CD4-positive, alpha-beta T cell treated with Interleukin-15 for 1 hour (primary cell): ENCODE data around the gene CEACAM3.

ENCODE experiments used
- DNase-seq: peaks from one replicate; pipeline ENCODE4 v3.0.0-alpha.2; 2020

Gene CEACAM3

DNA sequence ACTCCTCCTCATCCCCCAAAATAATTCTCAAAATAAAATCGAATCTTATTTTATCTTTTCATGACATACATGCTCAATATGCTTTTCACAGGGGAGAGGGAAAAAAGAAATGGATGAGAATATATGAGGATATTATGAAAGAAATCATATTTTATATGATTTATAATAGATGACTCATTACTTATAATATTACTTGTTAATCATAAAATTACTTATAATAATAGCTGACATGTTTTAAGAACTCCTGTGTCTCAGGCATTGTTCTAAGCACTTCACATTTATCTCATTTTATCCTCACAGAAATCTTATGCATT, 3.0 kb upstream of the CEACAM3 start:
- no peak for DNase-seq

DNA sequence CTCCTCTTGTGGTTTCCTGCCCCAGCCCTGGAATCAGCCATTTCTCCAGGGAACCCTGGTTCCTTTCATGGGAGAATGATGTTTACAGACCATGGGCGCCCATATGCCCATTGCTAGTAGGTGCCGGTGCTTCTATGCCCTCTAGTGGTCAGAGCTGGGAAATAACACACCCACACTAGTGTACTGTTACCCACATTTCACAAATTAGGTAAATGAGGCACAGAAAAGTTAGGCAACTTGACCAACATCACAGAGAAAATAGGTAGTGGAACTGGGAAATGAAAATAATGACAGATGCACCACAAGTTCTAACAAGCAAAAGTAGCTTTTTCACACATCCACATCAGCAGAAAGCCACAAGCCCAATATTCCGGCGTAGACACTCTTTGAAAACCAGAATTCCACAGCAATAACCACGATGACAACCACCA, 1.3 kb upstream of the CEACAM3 start:
- DNase-seq, result peak; percentile 57

DNA sequence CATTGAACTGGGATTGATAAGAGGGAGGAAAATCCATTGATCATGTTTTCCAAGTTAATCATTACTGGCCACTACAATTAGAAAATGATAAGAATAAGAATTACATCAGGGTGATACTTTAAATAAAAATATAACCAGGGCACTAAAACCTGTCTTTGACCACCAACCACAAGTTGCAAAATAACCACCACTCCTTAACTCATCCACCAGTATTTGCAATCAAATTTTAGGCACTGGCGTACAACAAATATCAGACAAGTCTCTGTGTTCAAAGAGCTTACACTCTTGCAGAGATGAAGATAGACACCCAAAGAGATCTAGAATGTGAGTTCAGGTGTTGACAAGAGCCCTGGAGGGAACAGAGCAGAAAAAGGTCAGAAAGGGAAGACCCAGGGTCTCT, 514 bp downstream of the CEACAM3 start:
- DNase-seq, result no peak

DNA sequence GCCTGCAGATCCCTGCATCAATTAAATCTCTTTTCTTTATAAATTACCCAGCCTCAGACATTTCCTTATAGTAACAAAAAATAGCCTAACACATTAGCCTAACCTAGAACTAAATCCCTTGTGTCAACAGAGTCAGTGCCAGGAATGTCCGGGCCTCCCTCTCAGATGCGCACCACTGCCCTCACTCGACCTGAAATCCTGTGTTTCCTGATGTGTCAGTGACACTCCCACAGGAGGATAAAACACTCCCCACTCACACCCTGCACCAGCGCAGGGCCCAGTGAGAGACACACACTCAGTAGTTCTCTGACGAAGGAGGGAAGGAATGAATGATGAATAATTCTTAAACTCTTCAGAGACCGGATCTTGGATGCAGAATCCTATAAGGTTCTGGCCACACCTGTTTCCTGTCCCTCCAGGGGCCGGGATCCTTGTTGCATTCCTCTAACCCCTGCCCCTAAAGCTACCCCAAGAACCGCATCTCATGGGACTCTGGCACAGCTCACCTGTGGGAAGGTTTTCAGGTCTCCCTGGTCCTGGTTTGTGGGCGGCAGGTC, 3.1 kb downstream of the CEACAM3 start:
- no peak for DNase-seq

DNA sequence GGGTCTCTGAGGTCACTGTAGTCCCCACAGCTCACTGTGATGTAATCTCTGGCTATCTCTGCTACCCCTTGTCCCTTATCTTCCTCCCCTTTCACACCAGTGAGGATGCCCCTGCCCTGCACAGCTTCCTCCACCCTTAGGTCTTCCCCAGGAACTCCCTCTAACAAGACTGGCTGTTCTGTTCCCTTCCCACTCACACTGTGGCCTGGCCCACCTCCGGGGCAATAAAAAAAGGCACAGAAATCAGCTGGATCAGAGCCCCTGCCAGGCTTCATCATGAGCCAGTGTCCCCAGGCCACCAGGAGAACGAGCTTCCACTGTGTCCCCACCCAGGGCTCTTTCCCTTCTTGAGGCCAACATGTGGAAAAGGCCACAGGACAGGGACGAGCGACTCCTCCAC, 4.6 kb downstream of the CEACAM3 start:
- no peak for DNase-seq

DNA sequence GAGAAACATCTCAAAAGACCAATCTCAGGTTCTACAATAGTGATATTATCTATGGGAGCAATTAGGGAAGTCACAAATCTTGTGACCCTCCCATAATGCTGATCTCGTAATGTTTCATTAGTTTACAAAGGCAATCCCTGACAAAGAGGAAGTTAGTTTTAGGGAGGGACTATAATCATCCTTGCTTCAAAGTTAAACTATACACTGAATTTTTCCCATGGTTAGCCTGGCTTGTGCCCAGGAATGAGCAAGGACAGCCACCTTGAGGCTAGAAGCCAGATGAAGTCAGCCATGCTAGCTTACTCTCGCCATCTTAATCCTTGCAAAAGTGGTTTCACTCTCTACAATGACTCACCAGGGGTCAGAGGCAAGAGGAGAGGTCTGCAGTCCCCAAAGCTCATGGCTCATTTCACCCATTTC, 5.4 kb downstream of the CEACAM3 start:
- no peak for DNase-seq

DNA sequence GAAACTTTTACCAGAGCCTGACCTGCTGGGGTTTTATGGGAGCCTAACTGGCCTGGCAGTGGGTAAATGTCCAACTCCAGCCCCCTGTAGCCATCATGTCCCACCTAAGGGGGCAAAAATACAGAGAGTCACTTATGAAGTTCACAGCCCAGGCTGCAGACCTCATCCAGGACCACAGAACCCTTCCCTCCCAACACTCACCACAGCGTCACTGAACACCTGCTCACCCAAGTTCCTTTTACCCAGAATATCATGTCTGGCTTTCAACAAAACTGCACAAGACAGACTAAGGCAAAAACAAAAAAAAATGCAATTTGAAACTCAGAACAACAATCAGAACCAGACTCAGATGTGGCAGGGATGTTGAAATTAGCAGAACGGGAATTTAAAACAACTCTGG, 6.4 kb downstream of the CEACAM3 start:
- DNase-seq, result no peak

DNA sequence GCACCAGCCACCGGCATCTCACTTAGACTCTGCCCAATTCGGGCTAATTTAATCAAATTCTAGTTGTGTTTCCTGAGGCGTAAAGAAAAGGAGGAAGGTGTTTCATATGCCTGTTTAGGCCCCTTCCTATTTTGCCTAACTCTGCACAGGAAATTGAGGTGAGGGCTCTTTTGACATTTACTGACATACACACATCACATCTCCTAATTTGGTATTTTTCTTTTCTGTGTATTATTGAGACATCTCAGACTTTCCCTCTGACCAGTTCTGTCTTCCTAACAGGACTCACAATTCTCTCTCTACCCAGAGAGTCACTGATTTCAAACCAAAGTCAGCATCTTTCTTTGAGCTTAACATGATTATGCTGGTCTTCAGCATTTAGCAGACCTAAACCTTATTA, 7.9 kb downstream of the CEACAM3 start:
- no peak for DNase-seq

DNA sequence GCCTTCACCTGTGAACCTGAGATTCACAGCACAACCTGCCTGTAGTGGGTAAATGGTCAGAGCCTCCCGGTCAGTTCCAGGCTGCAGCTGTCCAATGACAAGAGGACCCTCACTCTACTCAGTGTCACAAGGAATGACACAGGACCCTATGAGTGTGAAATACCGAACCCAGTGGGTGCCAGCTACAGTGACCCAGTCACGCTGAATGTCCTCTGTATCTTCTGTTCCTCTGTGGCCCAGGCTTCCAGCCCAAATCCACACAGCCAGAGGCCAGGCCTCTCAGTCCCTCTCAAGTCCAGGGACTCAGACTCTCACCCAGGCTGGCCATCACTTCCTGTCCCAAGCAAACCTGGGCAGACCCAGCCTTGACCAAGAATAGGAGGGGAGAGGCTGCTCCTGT, 10.8 kb downstream of the CEACAM3 start:
- no peak for DNase-seq

DNA sequence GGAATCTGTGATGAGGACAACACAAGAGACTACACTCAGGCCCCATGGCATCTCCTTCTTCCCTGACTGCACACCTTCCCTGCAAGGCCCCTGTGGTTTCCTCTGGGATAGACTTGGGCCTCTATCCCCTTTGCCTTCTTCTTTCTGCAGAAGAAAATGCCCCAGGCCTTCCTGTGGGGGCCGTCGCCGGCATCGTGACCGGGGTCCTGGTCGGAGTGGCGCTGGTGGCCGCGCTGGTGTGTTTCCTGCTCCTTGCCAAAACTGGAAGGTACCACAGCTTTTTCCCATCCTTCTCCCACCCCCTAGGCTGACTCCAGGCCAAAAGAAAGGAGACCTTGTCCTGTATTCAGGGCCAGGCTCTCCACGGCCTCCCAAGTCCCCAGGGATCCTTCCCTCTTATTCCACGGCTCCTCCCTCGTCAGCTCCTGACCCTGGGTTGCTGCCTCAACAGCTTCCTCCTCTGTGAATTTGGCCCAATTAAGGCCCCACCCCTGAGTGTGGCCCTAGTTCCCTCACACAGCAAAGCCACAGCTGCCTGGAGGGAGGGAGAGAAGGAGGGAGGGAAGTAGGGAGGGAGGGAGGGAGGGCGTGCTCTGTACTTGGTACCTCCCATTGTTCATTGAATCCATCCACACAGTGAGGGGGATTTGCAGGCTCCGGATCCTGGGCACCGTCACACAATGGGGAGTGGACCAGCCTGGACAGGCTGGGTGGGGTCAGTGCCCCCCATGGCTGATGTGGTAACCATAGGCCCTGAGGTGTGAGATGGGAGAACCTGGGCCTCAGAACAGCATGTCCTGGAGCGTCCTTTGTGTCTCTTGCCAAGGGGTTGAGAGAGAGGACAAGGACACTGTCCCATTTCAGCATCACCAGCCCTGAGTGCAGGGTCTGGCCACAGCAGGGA, 12.5 kb downstream of the CEACAM3 start:
- DNase-seq, result peak; percentile 54

DNA sequence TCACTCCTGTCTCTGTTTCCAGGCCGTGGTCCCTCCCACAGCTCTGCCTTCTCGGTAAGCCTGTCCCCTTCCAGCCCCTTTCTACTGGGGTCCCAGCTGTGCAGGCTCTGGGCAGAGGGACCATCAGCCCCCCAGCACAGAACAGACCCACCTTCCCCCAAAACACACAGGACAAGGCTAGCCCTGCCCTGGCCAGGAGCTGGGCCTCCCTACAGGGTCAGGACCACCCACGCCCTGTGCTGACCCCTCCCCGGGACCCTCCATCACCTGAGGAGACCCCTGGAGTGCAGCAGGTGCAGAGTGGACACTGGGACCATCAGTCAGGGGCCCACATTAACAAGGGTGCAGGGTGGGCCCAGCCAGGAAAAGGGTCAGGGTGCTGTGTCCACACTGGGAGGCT, 13.9 kb downstream of the CEACAM3 start:
- DNase-seq, result no peak

DNA sequence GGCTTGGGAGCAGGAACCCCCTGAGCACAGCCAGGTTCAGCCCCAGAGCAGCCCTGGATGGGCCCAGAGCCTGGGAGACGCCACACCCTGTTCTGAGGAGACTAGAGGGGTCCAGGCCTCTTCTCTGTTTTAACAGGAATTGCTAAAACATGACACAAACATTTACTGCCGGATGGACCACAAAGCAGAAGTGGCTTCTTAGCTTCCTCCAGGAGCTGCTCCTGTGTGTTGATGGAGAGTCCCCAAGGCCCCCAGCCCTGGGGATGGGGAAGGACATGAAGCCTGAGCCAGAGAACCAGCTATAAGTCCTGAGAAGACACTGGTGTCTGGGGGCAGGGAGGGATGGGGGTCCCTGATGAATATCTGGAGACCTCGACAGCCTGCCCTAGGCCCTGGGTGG, 14.6 kb downstream of the CEACAM3 start:
- DNase-seq, result peak; percentile 66

DNA sequence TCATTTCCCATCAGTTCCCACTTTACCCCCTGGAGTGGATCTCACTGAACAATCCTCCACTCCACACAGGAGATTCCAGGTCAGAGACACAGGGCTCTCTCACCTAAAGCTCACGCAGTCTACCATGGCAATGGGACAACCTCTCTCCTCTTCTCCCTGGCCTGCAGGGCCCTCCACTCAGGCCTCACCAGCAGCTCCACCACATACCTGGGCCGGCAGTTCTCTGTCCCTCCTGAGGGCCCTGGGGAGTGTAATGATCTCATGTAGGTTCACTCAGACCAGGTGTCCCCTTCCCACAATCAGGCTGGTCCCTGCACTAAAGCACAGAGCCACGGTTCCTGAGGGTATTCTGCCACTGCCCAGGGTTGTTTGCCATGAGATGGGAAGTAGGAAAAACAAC, 15.6 kb downstream of the CEACAM3 start:
- DNase-seq, result no peak

DNA sequence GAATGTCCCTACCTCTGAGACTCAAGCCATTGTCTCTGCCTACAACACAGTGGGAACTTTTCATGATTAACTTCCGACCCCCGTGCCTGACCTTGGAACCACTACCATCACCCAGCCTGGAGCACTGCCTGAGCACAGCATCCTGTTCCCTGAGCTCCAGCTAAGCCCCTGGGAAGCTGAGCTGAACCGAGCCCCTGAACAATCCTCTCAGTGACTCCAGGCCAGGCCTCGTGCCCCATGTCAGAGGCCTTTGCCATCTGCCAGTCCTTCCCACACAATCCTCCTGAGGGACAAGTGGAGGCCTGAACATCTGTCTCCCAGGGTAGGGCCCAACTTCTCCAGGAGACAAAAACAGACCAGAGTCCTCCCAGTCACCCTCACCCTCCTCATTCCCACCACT, 17.5 kb downstream of the CEACAM3 start:
- no peak for DNase-seq

DNA sequence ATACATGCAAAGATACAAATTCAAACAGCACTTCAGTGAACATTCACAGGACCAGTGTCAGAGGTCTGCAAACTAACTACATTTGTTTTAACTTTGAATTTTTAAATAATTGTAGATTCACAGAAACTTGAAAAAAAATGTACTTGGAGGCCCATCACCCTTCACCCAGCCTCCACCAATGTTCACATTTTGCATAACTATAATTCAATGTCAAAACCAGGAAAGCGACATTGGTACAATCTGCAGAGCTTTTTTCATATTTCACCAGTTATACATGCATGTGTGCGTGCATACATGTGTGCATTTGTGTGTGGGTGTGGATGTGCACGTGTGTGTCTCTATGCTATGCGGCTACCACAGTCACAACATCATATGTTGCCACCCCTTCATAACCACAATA, 18.9 kb downstream of the CEACAM3 start:
- DNase-seq, result no peak

DNA sequence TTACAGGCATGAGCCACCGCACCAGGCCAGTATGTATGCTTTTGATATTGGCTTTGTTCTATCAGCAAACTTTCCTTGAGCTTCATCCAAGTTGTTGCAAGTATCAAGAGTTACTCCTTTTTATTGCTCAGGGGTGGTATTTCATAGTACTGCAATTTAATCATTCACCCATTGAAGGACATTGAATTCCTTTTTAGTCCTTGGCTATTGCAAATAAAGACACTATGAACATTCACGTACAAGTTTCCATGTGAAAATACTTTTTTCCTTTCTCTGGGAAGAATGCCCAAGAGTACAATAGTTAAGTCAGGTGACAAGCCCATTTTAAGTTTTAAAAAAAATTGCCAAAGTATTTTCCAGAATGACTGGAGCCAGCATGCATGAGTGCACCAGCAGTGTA, 20.4 kb downstream of the CEACAM3 start:
- DNase-seq, result no peak

DNA sequence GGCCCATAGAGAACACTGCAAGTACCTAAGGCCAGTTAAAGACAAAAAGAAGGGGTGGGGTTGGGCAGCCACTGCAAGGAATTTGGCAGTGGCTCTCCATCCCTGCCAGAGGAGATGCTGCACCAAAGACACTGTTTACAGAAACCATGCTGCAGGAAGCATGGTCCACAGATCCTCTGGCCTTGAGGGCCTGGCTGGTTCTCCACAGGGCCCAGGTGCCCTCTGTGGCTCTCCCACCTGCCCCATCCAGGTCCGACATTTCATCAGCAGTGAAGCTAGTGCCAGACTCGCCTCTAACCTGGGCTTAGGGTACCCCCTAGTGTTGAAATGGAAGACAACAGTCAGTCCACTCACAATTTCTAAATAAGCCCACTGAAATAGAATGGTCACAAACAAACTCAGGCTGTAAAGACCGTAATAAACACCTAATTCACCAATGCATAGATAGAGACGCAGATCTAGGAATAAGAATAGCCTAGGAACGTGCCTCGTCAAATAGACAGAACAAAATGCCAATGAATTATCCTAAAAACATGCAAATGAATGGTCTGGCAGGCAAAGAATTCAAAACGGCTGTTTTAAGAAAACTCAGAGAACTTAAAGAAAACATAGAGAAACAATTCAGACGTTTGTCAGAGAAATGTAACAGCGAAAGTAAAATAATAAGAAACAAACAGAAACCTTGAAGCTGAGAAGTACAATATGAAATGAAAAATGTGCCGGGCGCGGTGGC, 24.8 kb downstream of the CEACAM3 start:
- DNase-seq, result peak; percentile 39

DNA sequence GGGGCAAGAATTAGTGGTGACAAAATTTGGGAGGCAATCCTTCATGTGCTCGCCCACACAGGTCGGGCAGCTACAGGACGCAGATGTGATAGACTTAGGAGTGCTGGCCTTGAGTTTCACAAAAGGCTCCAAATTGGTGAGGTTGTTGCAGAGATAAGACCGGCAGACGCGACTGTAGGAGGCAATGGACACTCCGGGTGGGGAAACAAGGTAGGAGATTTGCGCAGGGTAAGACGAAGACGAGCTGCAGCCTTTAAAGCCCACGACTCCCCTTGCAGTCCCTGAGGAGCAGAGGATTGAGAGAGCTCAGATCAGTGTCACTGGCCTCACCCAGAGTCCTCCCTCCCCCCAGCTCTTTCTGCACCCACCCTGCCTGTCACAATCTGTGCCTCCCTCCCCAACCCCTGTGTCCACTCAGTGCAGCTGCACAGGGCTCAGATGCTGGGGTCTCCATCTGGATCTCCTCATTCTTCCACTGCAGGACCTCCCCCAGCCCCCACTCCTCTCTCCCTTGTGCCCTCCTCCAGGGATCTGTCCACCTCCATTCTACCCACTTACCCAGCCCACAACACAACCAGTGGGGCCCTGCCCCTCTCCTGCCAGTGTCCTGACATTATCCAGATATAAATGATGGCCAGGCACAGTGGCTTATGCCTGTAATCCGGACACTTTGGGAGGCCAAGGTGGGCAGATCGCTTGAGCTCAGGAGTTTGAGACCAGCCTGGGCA, 41.8 kb downstream of the CEACAM3 start:
- no peak for DNase-seq

DNA sequence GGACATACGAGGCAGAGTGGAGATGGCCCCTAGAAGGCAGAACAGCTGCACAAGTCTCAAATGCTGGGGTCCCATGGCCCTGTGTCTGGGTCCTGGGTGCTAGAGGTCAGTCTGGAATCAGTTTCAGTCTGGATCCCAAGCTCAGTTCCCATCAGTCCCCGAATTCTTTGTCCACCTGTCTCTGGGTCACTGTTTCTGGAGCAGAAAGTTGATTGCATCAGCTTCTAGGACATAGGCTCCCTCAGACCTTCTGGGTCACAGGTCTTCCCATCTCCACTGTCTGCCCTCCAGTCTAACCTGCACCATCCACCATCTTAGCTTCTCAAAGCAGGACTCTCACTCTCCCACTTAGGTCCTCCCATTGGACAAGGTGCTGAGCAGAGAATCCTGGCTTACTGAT, 42.8 kb downstream of the CEACAM3 start:
- DNase-seq, result no peak

DNA sequence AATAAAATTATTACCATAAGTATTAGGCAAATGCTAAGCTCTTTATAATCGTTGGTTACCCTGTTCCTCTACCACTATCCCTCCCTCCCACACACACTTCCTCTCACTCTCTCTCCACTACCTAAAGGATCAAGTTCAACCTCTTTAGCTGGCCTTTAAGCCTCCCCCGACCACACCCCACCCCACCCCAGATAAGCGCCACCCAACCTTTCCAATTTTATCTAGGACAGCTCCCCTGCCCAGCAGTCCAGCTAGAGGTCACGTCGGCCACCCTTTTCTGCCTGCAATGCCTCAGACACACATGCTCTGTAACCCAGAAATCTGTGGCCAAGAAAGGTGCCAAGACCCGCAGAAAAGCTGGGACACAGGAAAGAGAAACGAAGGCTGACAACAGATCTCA, 47.0 kb downstream of the CEACAM3 start:
- no peak for DNase-seq

DNA sequence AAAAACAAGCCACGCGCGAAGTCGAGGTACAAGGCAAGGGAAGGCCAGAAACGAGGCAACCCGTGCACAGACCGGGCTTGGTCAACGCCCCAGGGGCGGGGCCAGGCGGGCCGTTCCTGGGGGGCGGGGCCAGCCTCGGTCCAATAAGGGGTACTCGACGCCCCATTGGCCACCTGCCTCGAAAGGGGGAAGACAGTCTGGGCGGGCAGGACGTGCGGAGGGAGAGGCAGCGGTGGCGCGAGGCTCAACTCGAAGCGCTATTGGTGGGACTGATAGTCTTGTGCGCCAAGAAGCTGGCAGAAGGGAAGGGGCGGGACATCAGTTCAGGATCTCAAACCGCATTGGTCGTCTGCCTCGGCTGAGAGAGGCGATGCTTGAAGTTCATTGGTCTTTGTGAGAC, 48.2 kb downstream of the CEACAM3 start, which contains the start of gene LYPD4:
Gene LYPD4, minus strand, starts transcription at position 83 of the 400 bp plus-strand sequence. CDS start 5,398 bp downstream, outside the sequence.
- DNase-seq, result no peak

DNA sequence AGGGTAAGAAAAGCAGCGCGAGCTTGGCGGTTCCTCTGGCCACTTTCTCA, 48.4 kb downstream of the CEACAM3 start, which contains the start of gene DMRTC2:
Gene DMRTC2, plus strand, starts transcription at position 42 of the 50 bp plus-strand sequence. CDS start 2,387 bp downstream, outside the sequence.
- no peak for DNase-seq

DNA sequence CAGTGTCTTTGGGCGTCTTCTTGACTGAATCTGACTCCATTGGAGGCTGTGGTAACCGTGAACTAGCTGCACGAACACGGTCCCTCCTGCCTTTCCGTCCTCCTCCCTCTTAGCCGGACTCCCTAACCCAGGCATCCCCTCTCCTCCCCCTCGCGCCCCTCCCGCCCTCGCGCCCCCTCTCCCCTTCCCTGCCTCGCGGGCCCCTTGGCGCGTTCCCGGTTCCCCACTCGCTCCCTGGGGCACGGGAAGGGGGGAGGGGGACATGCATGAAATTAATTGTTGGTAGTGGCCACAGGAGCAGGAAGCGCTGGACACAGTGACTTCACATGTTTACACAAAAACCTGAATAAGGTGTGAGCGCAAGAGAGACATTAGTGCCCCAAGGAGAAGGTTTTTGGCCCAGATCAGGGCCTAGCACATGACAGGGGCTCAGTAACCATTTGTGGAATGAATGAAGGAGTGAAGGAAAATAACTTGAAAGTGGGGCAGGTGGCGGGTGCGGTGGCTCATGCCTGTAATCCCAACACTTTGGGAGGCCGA, 48.7 kb downstream of the CEACAM3 start:
- DNase-seq, result no peak
